ENCODE results near the gene ETS1.
"Not testable (repeated sequence)": the region's sequence is repeated elsewhere in the genome, so short reads cannot be mapped to it uniquely, and the experiment has no call there.

ETS1 gene

DNA sequence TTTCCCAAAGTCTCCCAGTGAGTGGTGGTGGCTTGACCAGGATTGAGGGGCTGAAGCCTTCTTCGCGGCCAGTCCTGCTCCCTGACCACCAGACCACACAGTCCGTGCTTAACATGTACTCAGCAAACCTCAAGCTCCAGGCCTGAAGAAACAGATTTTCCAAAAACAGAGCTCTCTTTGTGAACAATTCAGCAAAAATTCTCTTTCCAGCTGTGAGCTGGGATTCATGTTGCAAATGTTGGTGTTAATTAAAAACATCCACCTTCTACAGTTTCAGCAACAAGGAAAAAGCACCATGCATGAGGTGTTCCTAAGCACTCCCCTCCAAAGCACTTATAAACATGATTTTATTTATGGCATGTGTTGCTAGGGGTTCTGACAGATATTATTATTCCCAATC lies 129.5 kb downstream of the ETS1 start:
- DNase-seq = no peak

GRCh38 chr11:128456566-128457268 lies 130.6 kb downstream of the ETS1 start:
- no peak for DNase-seq

DNA sequence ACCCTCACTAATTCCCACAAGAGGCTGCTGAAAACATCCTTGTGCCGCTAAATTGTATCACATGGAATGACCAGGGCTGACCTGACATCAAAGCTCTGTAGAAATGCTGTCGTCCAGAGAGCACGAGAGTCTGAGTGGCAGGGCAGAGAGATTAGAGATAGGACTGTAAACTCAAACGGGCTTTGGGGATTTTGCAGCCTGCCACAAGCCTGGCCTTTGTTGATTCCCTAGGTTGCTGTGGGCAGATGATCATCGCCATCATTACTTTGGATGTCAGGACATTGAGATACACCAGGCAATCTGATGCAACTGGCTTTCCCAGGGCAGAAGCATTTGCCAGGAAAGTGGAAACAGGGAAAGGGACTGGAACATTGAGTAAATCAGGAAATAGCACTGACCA lies 131.6 kb downstream of the ETS1 start:
- no peak for DNase-seq

- DNase-seq = no peak
Observed at GRCh38 chr11:128453444-128454336, 133.7 kb downstream of the ETS1 start.

DNA sequence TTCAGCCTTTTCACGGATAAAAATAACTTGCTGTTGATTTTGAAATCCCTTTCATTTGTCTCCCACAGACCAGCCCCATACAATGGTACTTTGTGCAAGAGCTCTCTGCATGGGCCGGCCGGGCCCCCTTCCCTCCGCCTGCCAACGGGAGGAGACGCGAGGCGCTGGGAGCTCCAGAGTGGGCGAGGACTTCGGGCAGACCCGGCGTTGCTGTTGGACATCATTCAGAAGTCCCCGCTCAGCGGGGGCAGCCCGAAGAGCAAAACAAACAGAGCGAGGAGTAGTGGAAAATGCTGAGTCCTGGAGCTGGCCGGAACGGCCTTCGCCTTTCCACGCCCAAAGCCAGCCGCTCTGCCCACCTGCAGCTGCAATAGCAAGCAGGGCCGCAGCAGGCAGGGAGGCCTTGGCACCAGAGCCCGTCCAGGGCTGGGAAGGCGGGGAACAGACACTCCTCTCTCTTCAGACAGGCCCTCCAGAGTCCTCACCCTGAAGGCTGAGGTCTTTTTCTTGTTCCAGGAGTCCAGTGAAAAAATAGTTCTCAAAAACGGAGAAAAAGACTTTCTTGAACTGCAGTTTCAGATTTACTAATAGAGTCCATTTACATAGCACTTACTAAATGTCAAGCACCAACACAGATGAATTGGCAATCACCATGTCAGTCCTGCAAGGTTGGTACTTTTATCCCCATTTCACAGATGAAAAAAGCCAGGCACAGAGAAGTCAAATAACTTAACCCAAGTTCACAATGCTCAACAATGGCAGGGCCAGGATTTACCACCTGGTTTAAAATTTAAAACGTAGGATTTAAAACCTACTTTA lies 135.5 kb downstream of the ETS1 start:
- DNase-seq = no peak

DNA sequence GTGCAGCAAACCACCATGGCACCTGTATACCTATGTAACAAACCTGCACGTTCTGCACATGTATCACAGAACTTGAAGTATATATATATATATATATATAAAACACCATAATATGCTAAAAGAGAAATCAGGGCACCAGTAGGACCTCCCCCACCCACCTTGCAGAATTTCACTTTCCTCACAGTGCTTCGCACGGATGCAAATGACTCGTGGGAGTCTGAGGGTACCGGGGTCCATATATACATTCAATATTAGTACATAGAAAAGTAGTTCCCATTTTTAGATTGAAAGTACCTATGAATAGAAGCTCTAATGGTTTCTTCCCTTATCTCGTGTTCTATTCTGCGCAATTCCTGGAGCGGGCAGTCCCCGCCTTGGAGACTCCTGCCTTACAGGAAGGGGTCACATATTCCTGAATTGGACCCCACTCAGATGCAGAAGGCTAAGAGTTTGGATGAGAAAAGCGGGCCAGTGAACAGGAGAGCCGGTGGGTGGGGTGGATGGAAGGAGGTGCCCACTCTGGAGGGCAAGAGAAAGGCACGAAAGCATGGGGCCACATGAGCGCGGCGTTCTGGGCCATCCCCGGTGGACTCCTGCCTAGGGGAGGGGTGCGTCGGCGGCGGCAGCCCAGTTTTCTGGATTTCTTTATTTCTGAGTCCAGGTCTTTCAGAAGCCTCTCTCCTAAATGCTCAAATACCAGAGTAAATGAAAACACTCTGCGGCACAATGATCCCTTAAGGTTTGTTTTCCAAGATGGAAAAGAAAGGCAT lies 136.3 kb downstream of the ETS1 start:
- DNase-seq = no peak

- not testable (repeated sequence) for DNase-seq
Observed at GRCh38 chr11:128450425-128450824, 136.9 kb downstream of the ETS1 start.

DNA sequence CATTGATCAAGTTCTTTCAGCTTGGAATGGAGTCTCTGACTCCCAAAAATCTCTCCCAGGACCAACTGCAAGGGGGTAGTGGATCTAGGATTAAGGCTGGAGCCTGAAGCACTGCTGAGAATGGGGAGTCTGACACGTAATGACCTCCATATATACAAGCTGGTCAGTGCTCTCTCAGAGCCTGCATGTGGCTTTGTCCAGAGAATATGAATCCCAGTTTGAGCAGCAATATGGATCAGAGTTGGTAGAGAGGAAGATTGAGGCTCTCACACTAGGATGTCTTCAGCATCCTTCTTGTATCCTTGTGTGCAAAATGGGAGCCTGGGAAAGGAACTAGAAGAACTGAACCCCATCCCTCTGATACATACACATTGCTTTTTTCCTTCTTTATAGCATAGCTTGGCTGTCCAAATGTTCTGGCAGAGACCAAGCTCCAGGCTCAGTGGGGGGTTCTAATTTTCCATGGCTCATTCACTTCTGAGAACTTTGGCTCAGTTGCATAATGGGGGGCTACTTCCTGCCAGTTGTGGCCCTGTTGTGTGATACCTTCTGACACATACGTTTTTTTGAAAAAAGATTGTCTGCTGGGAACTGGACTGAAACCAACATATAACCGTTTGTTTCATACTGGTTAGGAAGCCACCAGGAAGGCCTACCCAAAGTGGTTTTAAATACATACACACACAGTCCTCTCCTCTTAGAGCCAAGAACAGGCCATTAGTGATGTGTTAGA lies 138.2 kb downstream of the ETS1 start:
- no peak for DNase-seq

GRCh38 chr11:128448200-128448886 lies 139.0 kb downstream of the ETS1 start:
- DNase-seq = no peak

DNA sequence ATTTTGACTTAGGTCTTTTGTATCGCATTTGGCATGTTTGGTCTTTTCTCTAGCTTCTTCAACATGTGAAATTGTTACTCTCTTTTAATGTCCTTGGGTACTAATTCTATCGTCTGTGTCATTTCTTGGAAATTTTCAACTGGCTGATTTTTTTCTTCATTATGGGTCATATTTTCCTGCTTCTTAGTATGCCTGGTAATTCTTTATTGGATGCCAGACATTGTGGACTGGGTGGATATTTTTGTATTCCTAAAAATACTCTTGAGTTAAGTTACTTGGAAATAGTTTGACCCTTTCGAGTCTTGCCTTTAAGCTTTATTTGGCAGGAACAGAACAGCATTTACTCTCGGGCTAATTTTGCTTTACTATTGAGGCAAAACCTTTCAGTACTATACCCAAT lies 140.1 kb downstream of the ETS1 start:
- DNase-seq = no peak

GRCh38 chr11:128445921-128446320 lies 141.4 kb downstream of the ETS1 start:
- not testable (repeated sequence) for DNase-seq

DNA sequence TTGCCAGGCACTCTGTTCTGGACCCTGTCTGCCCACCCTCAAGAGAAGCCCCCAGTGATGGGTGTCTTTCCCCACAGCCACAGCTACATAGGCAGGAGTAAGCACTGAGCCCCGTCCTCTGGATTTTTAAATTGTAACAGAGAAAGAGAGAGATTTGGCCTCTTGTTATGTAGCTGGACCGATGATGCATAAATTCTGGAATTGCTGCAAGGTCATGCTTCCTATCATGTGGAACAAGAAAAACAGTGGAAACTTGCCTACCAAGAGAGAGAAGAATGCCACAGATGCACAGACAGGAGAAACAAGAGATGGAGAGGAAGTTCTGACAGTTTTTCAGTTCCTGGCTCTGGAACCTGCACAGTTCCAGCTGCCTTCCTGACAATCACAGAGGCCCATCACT lies 150.2 kb downstream of the ETS1 start:
- DNase-seq = no peak

GRCh38 chr11:128434818-128435217 lies 152.5 kb downstream of the ETS1 start:
- no peak for DNase-seq

DNA sequence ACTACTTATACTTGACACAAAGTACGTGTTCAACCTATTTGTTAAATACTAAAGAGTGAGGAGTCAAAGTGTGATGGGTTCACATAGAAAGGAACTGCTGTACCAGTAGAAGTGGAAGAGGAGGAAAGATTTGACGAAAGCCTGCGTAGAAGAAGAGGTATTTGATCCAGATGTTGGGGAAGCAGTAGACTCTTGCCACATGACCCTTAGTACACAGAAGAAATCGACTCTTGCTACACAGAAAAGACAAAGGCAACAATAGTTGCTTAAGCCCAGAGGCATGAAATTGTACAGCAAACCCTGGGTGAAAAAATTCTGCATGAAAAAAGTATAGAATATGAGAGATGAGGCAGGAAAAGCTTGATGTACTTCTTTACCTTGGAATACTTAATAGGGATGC lies 152.9 kb downstream of the ETS1 start:
- DNase-seq = no peak

- no peak for DNase-seq
Observed at GRCh38 chr11:128432926-128433325, 154.4 kb downstream of the ETS1 start.

- no peak for DNase-seq
Observed at GRCh38 chr11:128431931-128432330, 155.4 kb downstream of the ETS1 start.

GRCh38 chr11:128428935-128429334 lies 158.4 kb downstream of the ETS1 start:
- no peak for DNase-seq

DNA sequence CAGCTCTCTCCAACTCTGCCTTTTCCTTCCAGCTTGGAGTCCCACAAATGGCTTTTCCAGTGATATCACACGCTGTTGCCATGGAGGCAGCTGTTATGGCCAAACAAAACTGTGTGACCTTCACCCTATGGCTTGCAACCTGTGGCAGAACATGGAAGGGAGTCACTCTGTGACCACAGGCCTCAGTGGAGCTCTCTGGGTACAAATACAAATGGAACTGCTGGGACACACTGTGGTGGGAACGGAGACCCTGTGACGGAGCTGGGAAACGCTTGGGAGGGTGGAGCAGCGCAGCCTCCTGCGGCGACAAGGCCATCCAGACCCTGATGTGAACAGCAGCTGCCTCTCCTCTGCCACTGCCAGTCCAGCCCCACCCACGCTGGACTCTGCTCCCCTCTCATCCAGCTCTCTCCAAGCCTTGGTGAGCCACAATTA lies 162.5 kb downstream of the ETS1 start:
- no peak for DNase-seq

GRCh38 chr11:128424271-128424711 lies 163.1 kb downstream of the ETS1 start:
- DNase-seq = no peak

GRCh38 chr11:128422576-128423370 lies 164.6 kb downstream of the ETS1 start:
- peak; percentile 57 for DNase-seq

Data from activated gamma-delta T cell (primary cell).